ENCODE results near the gene ANKRD11.
A peak's percentile ranks its signal among the peaks of the same experiment; 100 is the strongest.
"Not testable (repeated sequence)": the region's sequence is repeated elsewhere in the genome, so short reads cannot be mapped to it uniquely, and the experiment has no call there.

Gene ANKRD11

GRCh38 chr16:89274561-89275283 lies 215.6 kb downstream of the ANKRD11 start:
- DNase-seq: no peak

GRCh38 chr16:89273741-89274472 lies 216.5 kb downstream of the ANKRD11 start:
- DNase-seq: no peak

- no peak for DNase-seq
Observed at GRCh38 chr16:89272631-89273030, 217.7 kb downstream of the ANKRD11 start.

GRCh38 chr16:89270666-89271345 lies 219.6 kb downstream of the ANKRD11 start:
- no peak for DNase-seq

- no peak for DNase-seq
Observed at GRCh38 chr16:89269805-89270665, 220.3 kb downstream of the ANKRD11 start.

- DNase-seq: no peak
Observed at GRCh38 chr16:89268987-89269735, 221.2 kb downstream of the ANKRD11 start.

- DNase-seq: no peak
Observed at GRCh38 chr16:89268585-89268984, 221.8 kb downstream of the ANKRD11 start.

- not testable (repeated sequence) for DNase-seq
Observed at GRCh38 chr16:89267746-89268145, 222.6 kb downstream of the ANKRD11 start.

- no peak for DNase-seq
Observed at GRCh38 chr16:89266521-89267134, 223.7 kb downstream of the ANKRD11 start.

- DNase-seq: no peak
Observed at GRCh38 chr16:89265647-89266046, 224.7 kb downstream of the ANKRD11 start.

GRCh38 chr16:89264800-89265550 lies 225.4 kb downstream of the ANKRD11 start:
- no peak for DNase-seq

- DNase-seq: no peak
Observed at GRCh38 chr16:89261691-89262563, 228.4 kb downstream of the ANKRD11 start.

GRCh38 chr16:89259901-89260300 lies 230.5 kb downstream of the ANKRD11 start:
- DNase-seq: not testable (repeated sequence)

- peak; percentile 88 for DNase-seq
Observed at GRCh38 chr16:89257757-89258465, 232.4 kb downstream of the ANKRD11 start.

- DNase-seq: peak; percentile 42
Observed at GRCh38 chr16:89257281-89257731, 233.1 kb downstream of the ANKRD11 start.

GRCh38 chr16:89256651-89257254 lies 233.6 kb downstream of the ANKRD11 start:
- DNase-seq: peak; percentile 72

- no peak for DNase-seq
Observed at GRCh38 chr16:89253548-89254287, 236.6 kb downstream of the ANKRD11 start.

Measured in 8988T (cell line).